SK-N-SH (cell line): ENCODE results near the gene MIPOL1. TPM values are rescaled to one million over a fixed set of nuclear protein-coding genes. Genes with fewer than 3 reads are reported as not detected.

Experiments used
- CTCF ChIA-PET: fragments of 300-600, 350-600 bp; formaldehyde crosslinking; extraction: SDS; loops from one replicate; lab custom pipeline; 2021; lab: Yijun Ruan, JAX
- POLR2A ChIA-PET: fragments of 350-600 bp; sonication (Branson Sonifier 250); formaldehyde crosslinking; extraction: SDS; loops from one replicate; lab custom pipeline; 2020; ENCODE audit warnings: antibody characterized with exemption, inconsistent platforms; lab: Yijun Ruan, JAX
- DNase-seq: peaks from one replicate; pipeline ENCODE4 v3.0.0; 2012
- H2AFZ ChIP-seq: fragments of 200-600 bp; sonication (generic); 2 replicates; pipeline ENCODE4 v1.8.1; 2016; ENCODE audit warnings: antibody characterized with exemption, mild to moderate bottlenecking, low read depth
- H3F3A ChIP-seq: fragments of 200-600 bp; sonication (generic); replicated peaks from 2 replicates; pipeline ENCODE3; 2016; ENCODE audit warnings: antibody characterized with exemption, mild to moderate bottlenecking; ENCODE audit not compliant: insufficient read depth
- H3K27ac ChIP-seq, 2 experiments: fragments of 200-500 bp in 1 of 2; fragments of 200-600 bp in 1 of 2; sonication (Bioruptor generic) in 1 of 2; sonication (generic), shearing (Covaris generic) in 1 of 2; 2 replicates each; pipeline versions ENCODE4 v1.5.1 to v1.6.1; 2014 to 2016; ENCODE audit warnings: low read depth in 2 of 2, inconsistent platforms in 1 of 2, low read length in 1 of 2, mild to moderate bottlenecking in 1 of 2, mixed read lengths in 1 of 2
- H3K27me3 ChIP-seq: fragments of 200-600 bp; sonication (generic), shearing (Covaris generic); 2 replicates; pipeline ENCODE4 v1.6.1; 2016; ENCODE audit warnings: mixed run types; ENCODE audit not compliant: insufficient read depth
- H3K36me3 ChIP-seq, 2 experiments: fragments of 200-500 bp in 1 of 2; fragments of 200-600 bp in 1 of 2; sonication (Bioruptor generic) in 1 of 2; sonication (generic) in 1 of 2; replicated peaks in 1 of 2; 2 replicates each; pipeline versions ENCODE3 to v1.5.1; 2014 to 2016; ENCODE audit warnings: low read length in 1 of 2, mild to moderate bottlenecking in 1 of 2; ENCODE audit not compliant: insufficient read depth in 2 of 2, control insufficient read depth in 1 of 2
- H3K4me1 ChIP-seq, 2 experiments: fragments of 200-500 bp in 1 of 2; fragments of 200-600 bp in 1 of 2; sonication (Bioruptor generic) in 1 of 2; sonication (generic), shearing (Covaris generic) in 1 of 2; 2 replicates each; pipeline versions ENCODE4 v1.5.1 to v1.6.1; 2014 to 2016; ENCODE audit warnings: low read depth in 1 of 2, low read length in 1 of 2, mixed run types in 1 of 2; ENCODE audit not compliant: insufficient read depth in 2 of 2, control insufficient read depth in 1 of 2
- H3K4me2 ChIP-seq: fragments of 200-600 bp; sonication (generic), shearing (Covaris generic); 2 replicates; pipeline ENCODE4 v1.6.1; 2017; ENCODE audit warnings: mixed run types
- H3K4me3 ChIP-seq, 2 experiments: fragments of 200-500 bp in 1 of 2; fragments of 200-600 bp in 1 of 2; sonication (Bioruptor generic) in 1 of 2; sonication (generic), shearing (Covaris generic) in 1 of 2; 2 replicates each; pipeline versions ENCODE4 v1.5.1 to v1.8.1; 2014 to 2016; ENCODE audit warnings: low read depth in 2 of 2, inconsistent platforms in 1 of 2, low read length in 1 of 2, mild to moderate bottlenecking in 1 of 2, mixed read lengths in 1 of 2, moderate library complexity in 1 of 2
- H3K79me2 ChIP-seq: fragments of 200-600 bp; sonication (generic); 2 replicates; pipeline ENCODE4 v1.8.1; 2017; ENCODE audit warnings: mild to moderate bottlenecking; ENCODE audit not compliant: insufficient read depth
- H3K9ac ChIP-seq: fragments of 200-600 bp; sonication (generic); 2 replicates; pipeline ENCODE4 v1.6.1; 2017; ENCODE audit warnings: mixed run types
- H3K9me2 ChIP-seq: fragments of 200-600 bp; sonication (generic); 2 replicates; pipeline ENCODE4 v1.6.1; 2017; ENCODE audit warnings: mixed run types
- H3K9me3 ChIP-seq: fragments of 200-600 bp; sonication (generic); 2 replicates; pipeline ENCODE4 v1.6.1; 2017; ENCODE audit warnings: mixed run types, mild to moderate bottlenecking, moderate library complexity
- H4K20me1 ChIP-seq: fragments of 200-600 bp; sonication (generic); 2 replicates; pipeline ENCODE4 v1.6.1; 2017; ENCODE audit warnings: mild to moderate bottlenecking, mixed run types; ENCODE audit not compliant: insufficient read depth
- CHD2 ChIP-seq: fragments of 150-350 bp; IDR thresholded peaks from 2 replicates; pipeline ENCODE4 v1.6.1; 2018; ENCODE audit warnings: low read length; ENCODE audit not compliant: partially characterized antibody
- ELF1 ChIP-seq: IDR thresholded peaks from 2 replicates; pipeline ENCODE4 v1.4.0; 2012
- EP300 ChIP-seq, 2 experiments: IDR thresholded peaks; 2 replicates each; pipeline versions ENCODE4 v1.4.0 to v1.6.1; 2012; ENCODE audit warnings: borderline replicate concordance in 1 of 2, low read depth in 1 of 2, low read length in 1 of 2
- EZH2phosphoT487 ChIP-seq: fragments of 200-600 bp; sonication (generic); IDR thresholded peaks from 2 replicates; pipeline ENCODE4 v1.6.1; 2017; ENCODE audit warnings: low read depth, mixed run types, mild to moderate bottlenecking, antibody characterized with exemption, moderate library complexity, borderline replicate concordance
- FOSL2 ChIP-seq: IDR thresholded peaks from 2 replicates; pipeline ENCODE4 v1.4.0; 2012; ENCODE audit warnings: low read depth, mild to moderate bottlenecking, moderate library complexity, borderline replicate concordance
- GABPA ChIP-seq: IDR thresholded peaks from 2 replicates; pipeline ENCODE4 v1.4.0; 2012; ENCODE audit warnings: low read depth, mild to moderate bottlenecking
- GATA2 ChIP-seq: sonication (generic); formaldehyde crosslinking; IDR thresholded peaks from 2 replicates; pipeline ENCODE4 v1.5.0; 2020; ENCODE audit warnings: mild to moderate bottlenecking, missing genetic modification reagents
- JUND ChIP-seq: IDR thresholded peaks from 2 replicates; pipeline ENCODE4 v1.4.0; 2012
- MXI1 ChIP-seq: IDR thresholded peaks from 2 replicates; pipeline ENCODE4 v1.6.1; 2012; ENCODE audit warnings: mild to moderate bottlenecking, low read depth, low read length, improper control_type of control experiment
- NFIC ChIP-seq: IDR thresholded peaks from 2 replicates; pipeline ENCODE4 v1.4.0; 2012; ENCODE audit warnings: borderline replicate concordance
- NRF1 ChIP-seq: IDR thresholded peaks from 2 replicates; pipeline ENCODE4 v1.6.1; 2012; ENCODE audit warnings: low read depth, mild to moderate bottlenecking, low read length
- POLR2AphosphoS5 ChIP-seq: IDR thresholded peaks from 2 replicates; pipeline ENCODE4 v1.6.1; 2012; ENCODE audit warnings: low read depth, low read length
- RAD21 ChIP-seq: IDR thresholded peaks from 2 replicates; pipeline ENCODE4 v1.6.1; 2012; ENCODE audit warnings: mild to moderate bottlenecking, low read length
- RFX5 ChIP-seq: IDR thresholded peaks from 2 replicates; pipeline ENCODE4 v1.6.1; 2012; ENCODE audit warnings: mild to moderate bottlenecking, improper control_type of control experiment, low read length
- SIN3A ChIP-seq: IDR thresholded peaks from 2 replicates; pipeline ENCODE4 v1.6.1; 2012; ENCODE audit warnings: low read depth, mild to moderate bottlenecking, low read length, moderate library complexity, borderline replicate concordance
- TAF1 ChIP-seq: IDR thresholded peaks from 2 replicates; pipeline ENCODE4 v1.6.1; 2012; ENCODE audit warnings: low read depth, mild to moderate bottlenecking, low read length, moderate library complexity, borderline replicate concordance
- TCF12 ChIP-seq: IDR thresholded peaks from 2 replicates; pipeline ENCODE4 v1.4.0; 2012
- YY1 ChIP-seq: IDR thresholded peaks from 2 replicates; pipeline ENCODE4 v1.4.0; 2012; ENCODE audit warnings: low read depth, mild to moderate bottlenecking
- WGBS: methylation state at CpG from one replicate; pipeline ENCODE4 v1.1.6; 2017; ENCODE audit warnings: low lambda C conversion rate; 5-methylcytosine and 5-hydroxymethylcytosine counted together
- polyA plus RNA-seq, 3 experiments: library from polyadenylated mRNA; depleted of rRNA; stranded (reverse); fragments of >200 nt; gene quantifications; 2 replicates each; pipeline ENCODE4 v1.2.3, GENCODE V29; 2012
- TF ChIP-seq, protein P1 (sequence below): IDR thresholded peaks from 2 replicates; pipeline ENCODE4 v1.4.0; 2012; ENCODE audit warnings: low read depth, borderline replicate concordance
- TF ChIP-seq, protein P2 (sequence below): fragments of 150-350 bp; IDR thresholded peaks from 2 replicates; pipeline ENCODE4 v1.6.1; 2016; ENCODE audit warnings: mild to moderate bottlenecking, low read depth, low read length
- TF ChIP-seq, protein P3 (sequence below): IDR thresholded peaks from 2 replicates; pipeline ENCODE4 v1.4.0; 2012; ENCODE audit warnings: low read depth
- TF ChIP-seq, protein P4 (sequence below): IDR thresholded peaks from 2 replicates; pipeline ENCODE4; 2012
- TF ChIP-seq, protein P5 (sequence below): IDR thresholded peaks from 2 replicates; pipeline ENCODE4 v1.4.0; 2012; ENCODE audit warnings: low read depth, borderline replicate concordance
- TF ChIP-seq, protein P6 (sequence below): fragments of 150-350 bp; IDR thresholded peaks from 2 replicates; pipeline ENCODE4 v1.6.1; 2017; ENCODE audit warnings: antibody characterized with exemption, low read length, low read depth, borderline replicate concordance

The MIPOL1 gene
- polyA plus RNA-seq, 1 of the 3 experiments (the other 2 are of a cell fraction), result 0.23 TPM

DNA sequence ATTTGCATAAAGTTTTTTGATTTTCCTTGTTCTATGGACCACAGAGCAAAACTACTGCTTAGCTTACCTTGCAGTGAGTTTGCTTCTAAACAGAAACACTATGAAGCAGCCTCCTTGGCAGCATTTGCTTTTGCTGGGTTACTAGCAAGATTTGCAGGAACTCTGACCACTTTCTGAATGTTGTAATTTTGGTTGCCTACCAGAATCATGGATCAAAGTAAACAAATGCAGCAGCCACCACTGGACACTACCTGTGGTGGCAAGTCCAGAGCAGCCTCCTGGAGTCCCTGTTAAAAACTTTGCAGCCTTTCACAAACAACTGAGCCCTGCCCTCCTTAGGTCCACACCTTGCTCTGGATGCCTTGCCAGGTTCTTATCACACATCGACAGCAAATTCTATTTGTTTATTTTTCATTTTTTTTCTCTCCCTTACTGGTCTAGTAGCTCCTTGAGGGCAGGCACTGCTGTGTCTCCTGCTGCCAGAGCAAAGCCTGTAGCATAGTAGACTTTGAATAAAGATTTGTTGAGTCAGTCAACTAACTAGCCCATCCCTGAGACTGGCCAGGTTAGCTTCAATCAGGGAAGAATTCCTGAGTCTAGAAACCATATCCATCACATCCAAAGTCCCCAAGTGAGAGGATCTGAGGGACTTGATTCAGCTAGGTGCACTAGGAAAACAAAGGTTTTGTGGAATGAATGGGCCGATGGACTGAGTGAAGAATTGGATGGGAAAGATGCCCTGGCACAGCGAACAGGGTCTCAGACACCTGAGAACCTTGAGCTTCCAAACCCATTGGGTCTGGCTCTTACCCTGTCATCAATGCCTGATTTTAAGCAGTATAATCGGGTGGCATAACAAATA lies 403.4 kb downstream of the MIPOL1 start (continued):
- TF ChIP-seq, protein P1, sequence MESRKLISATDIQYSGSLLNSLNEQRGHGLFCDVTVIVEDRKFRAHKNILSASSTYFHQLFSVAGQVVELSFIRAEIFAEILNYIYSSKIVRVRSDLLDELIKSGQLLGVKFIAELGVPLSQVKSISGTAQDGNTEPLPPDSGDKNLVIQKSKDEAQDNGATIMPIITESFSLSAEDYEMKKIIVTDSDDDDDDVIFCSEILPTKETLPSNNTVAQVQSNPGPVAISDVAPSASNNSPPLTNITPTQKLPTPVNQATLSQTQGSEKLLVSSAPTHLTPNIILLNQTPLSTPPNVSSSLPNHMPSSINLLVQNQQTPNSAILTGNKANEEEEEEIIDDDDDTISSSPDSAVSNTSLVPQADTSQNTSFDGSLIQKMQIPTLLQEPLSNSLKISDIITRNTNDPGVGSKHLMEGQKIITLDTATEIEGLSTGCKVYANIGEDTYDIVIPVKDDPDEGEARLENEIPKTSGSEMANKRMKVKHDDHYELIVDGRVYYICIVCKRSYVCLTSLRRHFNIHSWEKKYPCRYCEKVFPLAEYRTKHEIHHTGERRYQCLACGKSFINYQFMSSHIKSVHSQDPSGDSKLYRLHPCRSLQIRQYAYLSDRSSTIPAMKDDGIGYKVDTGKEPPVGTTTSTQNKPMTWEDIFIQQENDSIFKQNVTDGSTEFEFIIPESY, result no peak
- no peak for TF ChIP-seq TAF1
- TF ChIP-seq POLR2AphosphoS5, result no peak
- no peak for TF ChIP-seq TCF12
- TF ChIP-seq RFX5, result no peak
- TF ChIP-seq, protein P2, sequence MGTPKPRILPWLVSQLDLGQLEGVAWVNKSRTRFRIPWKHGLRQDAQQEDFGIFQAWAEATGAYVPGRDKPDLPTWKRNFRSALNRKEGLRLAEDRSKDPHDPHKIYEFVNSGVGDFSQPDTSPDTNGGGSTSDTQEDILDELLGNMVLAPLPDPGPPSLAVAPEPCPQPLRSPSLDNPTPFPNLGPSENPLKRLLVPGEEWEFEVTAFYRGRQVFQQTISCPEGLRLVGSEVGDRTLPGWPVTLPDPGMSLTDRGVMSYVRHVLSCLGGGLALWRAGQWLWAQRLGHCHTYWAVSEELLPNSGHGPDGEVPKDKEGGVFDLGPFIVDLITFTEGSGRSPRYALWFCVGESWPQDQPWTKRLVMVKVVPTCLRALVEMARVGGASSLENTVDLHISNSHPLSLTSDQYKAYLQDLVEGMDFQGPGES, result no peak
- TF ChIP-seq EZH2phosphoT487, result no peak
- TF ChIP-seq, protein P3, sequence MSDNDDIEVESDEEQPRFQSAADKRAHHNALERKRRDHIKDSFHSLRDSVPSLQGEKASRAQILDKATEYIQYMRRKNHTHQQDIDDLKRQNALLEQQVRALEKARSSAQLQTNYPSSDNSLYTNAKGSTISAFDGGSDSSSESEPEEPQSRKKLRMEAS, result no peak

DNA sequence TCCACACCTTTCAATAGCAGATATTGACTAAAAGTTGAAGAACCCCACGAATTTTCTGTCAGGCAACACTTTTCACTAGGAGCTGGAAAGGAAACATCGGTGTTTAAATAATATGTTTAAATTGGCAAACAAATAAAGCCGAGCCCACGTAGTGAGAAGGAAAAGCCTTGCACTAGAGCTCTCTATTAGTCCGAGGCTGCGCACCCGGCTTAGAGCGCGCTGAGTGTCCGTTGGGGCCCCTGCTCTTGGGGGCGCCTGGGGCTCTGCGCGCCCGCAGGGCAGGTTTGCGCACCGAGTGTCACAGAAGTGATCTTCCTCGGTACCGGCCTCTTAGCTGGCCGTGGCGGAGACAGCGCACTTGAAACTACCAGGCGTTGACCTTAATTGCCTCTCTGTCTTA lies 404.1 kb downstream of the MIPOL1 start:
- H3K9ac ChIP-seq, result no peak overlapping the region
- 29% methylated on average over 9 of the region's 22 CpGs for WGBS
- ChIA-PET POLR2A (no interaction called here), CTCF (no interaction called here)
- no peaks in the 10 kb centered on the region for H3K9me3 ChIP-seq
- no peak overlapping the region for H3K4me2 ChIP-seq
- no peaks in the 10 kb centered on the region for H4K20me1 ChIP-seq
- no peak overlapping the region for H3K27ac ChIP-seq
- H3K79me2 ChIP-seq, result no peaks in the 10 kb centered on the region
- no peaks in the 10 kb centered on the region for H3K9me2 ChIP-seq
- H2AFZ ChIP-seq, result no peak overlapping the region
- no peak overlapping the region for H3K4me3 ChIP-seq
- no peaks in the 10 kb centered on the region for H3K4me1 ChIP-seq
- no peak for DNase-seq
- H3F3A ChIP-seq, result no peaks in the 10 kb centered on the region
- peaks cover 7% of the 10 kb centered on the region; the same call in 1 of the 2 replicates for H3K27me3 ChIP-seq
- no peaks in the 10 kb centered on the region for H3K36me3 ChIP-seq
- TF ChIP-seq ELF1, result no peak
- no peak for TF ChIP-seq CHD2
- TF ChIP-seq, protein P4, sequence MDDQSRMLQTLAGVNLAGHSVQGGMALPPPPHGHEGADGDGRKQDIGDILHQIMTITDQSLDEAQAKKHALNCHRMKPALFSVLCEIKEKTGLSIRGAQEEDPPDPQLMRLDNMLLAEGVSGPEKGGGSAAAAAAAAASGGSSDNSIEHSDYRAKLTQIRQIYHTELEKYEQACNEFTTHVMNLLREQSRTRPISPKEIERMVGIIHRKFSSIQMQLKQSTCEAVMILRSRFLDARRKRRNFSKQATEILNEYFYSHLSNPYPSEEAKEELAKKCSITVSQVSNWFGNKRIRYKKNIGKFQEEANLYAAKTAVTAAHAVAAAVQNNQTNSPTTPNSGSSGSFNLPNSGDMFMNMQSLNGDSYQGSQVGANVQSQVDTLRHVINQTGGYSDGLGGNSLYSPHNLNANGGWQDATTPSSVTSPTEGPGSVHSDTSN, result no peak
- TF ChIP-seq RAD21, result no peak
- TF ChIP-seq, protein P1, result no peak
- no peak for TF ChIP-seq SIN3A
- TF ChIP-seq, protein P5, sequence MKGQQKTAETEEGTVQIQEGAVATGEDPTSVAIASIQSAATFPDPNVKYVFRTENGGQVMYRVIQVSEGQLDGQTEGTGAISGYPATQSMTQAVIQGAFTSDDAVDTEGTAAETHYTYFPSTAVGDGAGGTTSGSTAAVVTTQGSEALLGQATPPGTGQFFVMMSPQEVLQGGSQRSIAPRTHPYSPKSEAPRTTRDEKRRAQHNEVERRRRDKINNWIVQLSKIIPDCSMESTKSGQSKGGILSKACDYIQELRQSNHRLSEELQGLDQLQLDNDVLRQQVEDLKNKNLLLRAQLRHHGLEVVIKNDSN, result no peak
- TF ChIP-seq, protein P6, sequence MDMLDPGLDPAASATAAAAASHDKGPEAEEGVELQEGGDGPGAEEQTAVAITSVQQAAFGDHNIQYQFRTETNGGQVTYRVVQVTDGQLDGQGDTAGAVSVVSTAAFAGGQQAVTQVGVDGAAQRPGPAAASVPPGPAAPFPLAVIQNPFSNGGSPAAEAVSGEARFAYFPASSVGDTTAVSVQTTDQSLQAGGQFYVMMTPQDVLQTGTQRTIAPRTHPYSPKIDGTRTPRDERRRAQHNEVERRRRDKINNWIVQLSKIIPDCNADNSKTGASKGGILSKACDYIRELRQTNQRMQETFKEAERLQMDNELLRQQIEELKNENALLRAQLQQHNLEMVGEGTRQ, result no peak
- no peak for TF ChIP-seq EP300 (IDR thresholded peaks at IDR 0.05; ENCODE audit: borderline replicate concordance in 1 of 2, low read depth in 1 of 2, low read length in 1 of 2)
- no peak for TF ChIP-seq JUND
- TF ChIP-seq MXI1, result no peak
- TF ChIP-seq POLR2AphosphoS5, result no peak
- TF ChIP-seq GABPA, result no peak
- no peak for TF ChIP-seq EZH2phosphoT487
- TF ChIP-seq YY1, result no peak
- no peak for TF ChIP-seq GATA2 (CRISPR knock-in tag)
- TF ChIP-seq NFIC, result no peak
- no peak for TF ChIP-seq FOSL2
- TF ChIP-seq NRF1, result no peak
